Loucy (cell line): ENCODE data around the gene LRRC4C.

ENCODE experiments used
- H2AFZ ChIP-seq: fragments of 200-600 bp; sonication (generic); 2 replicates; pipeline ENCODE4 v1.6.0; 2016; ENCODE audit warnings: antibody characterized with exemption, mild to moderate bottlenecking, low read length, moderate library complexity
- H3F3A ChIP-seq: fragments of 200-600 bp; 2 replicates; pipeline ENCODE4 v1.6.0; 2016; ENCODE audit warnings: antibody characterized with exemption, low read depth, mild to moderate bottlenecking
- H3K27me3 ChIP-seq: fragments of 200-600 bp; sonication (generic); 2 replicates; pipeline ENCODE4 v1.6.1; 2014; ENCODE audit warnings: low read length, mild to moderate bottlenecking; ENCODE audit not compliant: insufficient read depth, poor library complexity, severe bottlenecking
- H3K36me3 ChIP-seq: fragments of 200-600 bp; sonication (generic); 2 replicates; pipeline ENCODE4 v1.6.1; 2016; ENCODE audit warnings: low read length; ENCODE audit not compliant: insufficient read depth
- H3K4me1 ChIP-seq: fragments of 200-600 bp; sonication (generic); 2 replicates; pipeline ENCODE4 v1.5.1; 2014; ENCODE audit warnings: low read length, mild to moderate bottlenecking; ENCODE audit not compliant: insufficient read depth, poor library complexity, severe bottlenecking
- H3K4me2 ChIP-seq: fragments of 200-600 bp; sonication (generic); 2 replicates; pipeline ENCODE4 v1.6.0; 2014; ENCODE audit warnings: antibody characterized with exemption, low read length, low read depth, mild to moderate bottlenecking; ENCODE audit not compliant: poor library complexity, severe bottlenecking
- H3K4me3 ChIP-seq: fragments of 200-600 bp; sonication (generic); 2 replicates; pipeline ENCODE4 v1.5.1; 2014; ENCODE audit warnings: low read length, mild to moderate bottlenecking, mixed read lengths; ENCODE audit not compliant: poor library complexity, severe bottlenecking
- H3K79me2 ChIP-seq: fragments of 200-600 bp; sonication (generic); 2 replicates; pipeline ENCODE4 v1.6.1; 2014; ENCODE audit warnings: low read length; ENCODE audit not compliant: insufficient read depth
- H3K9ac ChIP-seq: fragments of 200-600 bp; sonication (generic); 2 replicates; pipeline ENCODE4 v1.6.0; 2014; ENCODE audit warnings: mild to moderate bottlenecking, low read depth, low read length, moderate library complexity; ENCODE audit not compliant: poor library complexity, severe bottlenecking
- H3K9me2 ChIP-seq: fragments of 200-600 bp; sonication (generic); replicated peaks from 2 replicates; pipeline ENCODE4 v1.6.1; 2016; ENCODE audit warnings: low read depth, low read length, mixed read lengths
- H3K9me3 ChIP-seq: fragments of 200-600 bp; sonication (generic); 2 replicates; pipeline ENCODE4 v1.6.1; 2014; ENCODE audit warnings: mild to moderate bottlenecking, antibody characterized with exemption, low read length, low read depth; ENCODE audit not compliant: insufficient read depth
- H4K20me1 ChIP-seq: fragments of 200-600 bp; sonication (generic); 2 replicates; pipeline ENCODE4 v1.6.0; 2014; ENCODE audit warnings: antibody characterized with exemption, low read length, mild to moderate bottlenecking; ENCODE audit not compliant: insufficient read depth, poor library complexity, severe bottlenecking
- EZH2phosphoT487 ChIP-seq: fragments of 200-600 bp; IDR thresholded peaks from 2 replicates; pipeline ENCODE4 v1.6.1; 2018; ENCODE audit warnings: antibody characterized with exemption, mild to moderate bottlenecking, moderate library complexity, borderline replicate concordance
- TF ChIP-seq, protein P1 (sequence below): fragments of 200-600 bp; sonication (generic); conservative IDR thresholded peaks from 2 replicates; pipeline ENCODE4 v1.5.1; 2014; ENCODE audit warnings: mild to moderate bottlenecking, antibody characterized with exemption, low read length

The LRRC4C gene

DNA sequence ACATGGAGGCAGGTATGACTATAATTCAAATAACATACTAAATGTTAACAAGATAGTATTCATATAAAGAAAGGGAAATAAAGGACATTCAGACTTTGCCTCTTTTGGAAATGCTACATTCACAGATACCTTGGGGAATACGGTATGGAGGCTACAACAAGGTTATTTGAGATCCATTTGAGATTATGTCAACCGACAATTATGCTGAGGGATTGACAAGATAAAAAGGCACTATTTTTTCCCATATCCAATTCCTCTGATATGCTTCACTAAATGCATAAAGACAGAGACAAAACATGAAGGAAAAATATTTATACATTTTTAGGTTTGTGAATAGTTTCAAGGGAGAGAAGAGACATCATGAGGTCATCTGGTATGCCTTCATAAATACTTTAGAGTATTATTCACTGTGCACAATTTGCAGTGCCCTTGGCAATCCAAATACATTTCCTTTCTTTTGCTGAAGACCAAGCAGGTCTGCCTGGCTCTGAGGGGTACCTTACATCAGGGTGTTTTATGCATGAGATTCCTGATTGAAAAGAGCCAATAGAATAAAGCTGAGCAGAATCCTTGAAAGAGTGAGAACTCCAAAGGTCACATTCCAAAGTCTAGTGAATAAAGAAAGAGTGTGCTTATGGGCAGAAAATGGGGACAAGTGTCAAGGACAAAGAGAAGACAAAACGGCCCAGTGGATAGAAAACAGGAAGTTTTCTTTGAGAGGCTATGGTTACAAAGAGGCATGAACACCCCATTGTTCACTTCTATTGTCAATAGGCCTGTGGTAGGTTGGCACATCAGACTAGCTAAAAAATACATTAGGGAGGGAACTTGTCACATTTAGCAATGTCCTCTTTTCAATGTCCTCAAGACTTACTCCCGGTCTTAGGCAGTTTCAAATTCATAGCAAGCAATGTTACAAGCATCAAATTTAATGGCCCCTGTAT, 455.8 kb downstream of the LRRC4C start:
- Histone ChIP-seq H2AFZ (no peak overlapping the region), H3F3A (no peaks in the 10 kb centered on the region), H4K20me1 (no peaks in the 10 kb centered on the region), H3K79me2 (no peaks in the 10 kb centered on the region), H3K27me3 (no peaks in the 10 kb centered on the region), H3K4me2 (no peak overlapping the region), H3K4me1 (no peaks in the 10 kb centered on the region), H3K9ac (no peak overlapping the region), H3K9me3 (no peaks in the 10 kb centered on the region), H3K9me2 (no peaks in the 10 kb centered on the region), H3K4me3 (no peak overlapping the region), H3K36me3 (no peaks in the 10 kb centered on the region)
- no peak for TF ChIP-seq EZH2phosphoT487
- TF ChIP-seq, protein P1, sequence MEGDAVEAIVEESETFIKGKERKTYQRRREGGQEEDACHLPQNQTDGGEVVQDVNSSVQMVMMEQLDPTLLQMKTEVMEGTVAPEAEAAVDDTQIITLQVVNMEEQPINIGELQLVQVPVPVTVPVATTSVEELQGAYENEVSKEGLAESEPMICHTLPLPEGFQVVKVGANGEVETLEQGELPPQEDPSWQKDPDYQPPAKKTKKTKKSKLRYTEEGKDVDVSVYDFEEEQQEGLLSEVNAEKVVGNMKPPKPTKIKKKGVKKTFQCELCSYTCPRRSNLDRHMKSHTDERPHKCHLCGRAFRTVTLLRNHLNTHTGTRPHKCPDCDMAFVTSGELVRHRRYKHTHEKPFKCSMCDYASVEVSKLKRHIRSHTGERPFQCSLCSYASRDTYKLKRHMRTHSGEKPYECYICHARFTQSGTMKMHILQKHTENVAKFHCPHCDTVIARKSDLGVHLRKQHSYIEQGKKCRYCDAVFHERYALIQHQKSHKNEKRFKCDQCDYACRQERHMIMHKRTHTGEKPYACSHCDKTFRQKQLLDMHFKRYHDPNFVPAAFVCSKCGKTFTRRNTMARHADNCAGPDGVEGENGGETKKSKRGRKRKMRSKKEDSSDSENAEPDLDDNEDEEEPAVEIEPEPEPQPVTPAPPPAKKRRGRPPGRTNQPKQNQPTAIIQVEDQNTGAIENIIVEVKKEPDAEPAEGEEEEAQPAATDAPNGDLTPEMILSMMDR: no peak

DNA sequence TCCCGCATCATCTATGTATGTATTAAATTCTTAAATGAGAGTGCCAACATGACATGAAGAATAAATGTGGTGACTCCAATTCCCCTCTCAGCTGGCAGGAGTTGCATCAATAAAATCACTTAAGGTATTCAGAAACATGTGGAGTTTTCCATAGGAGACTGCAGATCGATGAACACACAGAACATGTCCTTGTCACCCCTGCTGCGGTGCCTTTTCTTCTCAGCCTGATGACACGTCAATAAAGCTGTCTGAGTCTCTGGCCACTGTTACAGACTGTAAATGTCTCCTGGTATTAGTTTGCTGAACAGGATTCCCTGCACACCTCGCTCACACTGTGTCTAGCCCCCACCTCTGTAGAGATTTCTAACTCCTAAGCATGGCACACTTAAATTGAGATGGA, 460.5 kb downstream of the LRRC4C start:
- Histone ChIP-seq H3K79me2 (no peaks in the 10 kb centered on the region), H3K9me2 (no peaks in the 10 kb centered on the region), H4K20me1 (no peaks in the 10 kb centered on the region), H3K9me3 (no peaks in the 10 kb centered on the region), H3F3A (no peaks in the 10 kb centered on the region), H3K4me1 (no peaks in the 10 kb centered on the region), H3K36me3 (no peaks in the 10 kb centered on the region), H3K9ac (no peak overlapping the region), H2AFZ (no peak overlapping the region), H3K4me2 (no peak overlapping the region), H3K4me3 (no peak overlapping the region), H3K27me3 (no peaks in the 10 kb centered on the region)
- TF ChIP-seq, protein P1: no peak
- TF ChIP-seq EZH2phosphoT487: no peak

DNA sequence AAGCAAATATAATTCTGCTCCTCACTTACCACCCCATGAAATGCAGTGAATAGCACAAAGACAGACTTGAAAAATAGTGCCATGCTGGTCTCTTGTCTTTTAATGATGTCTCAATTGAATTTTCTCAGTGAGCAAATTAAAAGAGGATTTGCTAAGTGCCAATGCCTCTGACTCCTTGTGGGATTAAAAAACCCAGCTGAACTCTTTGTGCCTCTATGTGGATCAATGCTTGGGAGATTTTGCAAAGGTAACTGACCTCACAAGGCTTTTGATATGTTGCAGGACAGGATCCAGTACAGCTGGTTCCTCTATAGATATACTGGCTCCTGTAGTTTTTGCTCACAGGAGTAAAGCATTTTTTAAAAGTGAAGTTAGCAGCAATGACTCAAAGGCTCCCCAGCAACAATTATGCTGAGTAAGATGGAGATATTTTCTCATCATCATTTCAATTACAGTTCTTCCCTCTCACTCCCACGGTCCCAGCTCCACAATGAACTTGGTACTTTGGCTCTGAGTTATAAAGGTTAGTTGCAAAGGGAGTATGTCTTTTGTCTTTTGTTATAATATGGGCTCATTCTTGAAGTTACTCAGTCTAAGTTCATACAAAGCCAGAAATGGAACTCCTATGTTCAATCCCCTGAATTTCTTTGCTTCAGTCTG, 471.5 kb downstream of the LRRC4C start:
- no peak overlapping the region for H3K4me3 ChIP-seq
- H4K20me1 ChIP-seq: no peaks in the 10 kb centered on the region
- H3K4me1 ChIP-seq: no peaks in the 10 kb centered on the region
- H2AFZ ChIP-seq: no peak overlapping the region
- TF ChIP-seq EZH2phosphoT487: no peak
- TF ChIP-seq, protein P1: no peak
- no peak overlapping the region for H3K4me2 ChIP-seq
- no peaks in the 10 kb centered on the region for H3K9me3 ChIP-seq
- no peaks in the 10 kb centered on the region for H3K27me3 ChIP-seq
- no peaks in the 10 kb centered on the region for H3K79me2 ChIP-seq
- no peaks in the 10 kb centered on the region for H3F3A ChIP-seq
- no peaks in the 10 kb centered on the region for H3K9me2 ChIP-seq
- no peaks in the 10 kb centered on the region for H3K36me3 ChIP-seq
- no peak overlapping the region for H3K9ac ChIP-seq
